GM21423 (cell line): Measurements from ENCODE around the gene RRP1.
"Not testable (repeated sequence)": the region's sequence is repeated elsewhere in the genome, so short reads cannot be mapped to it uniquely, and the experiment has no call there.

Experiments
- ATAC-seq: cut with Tn5 transposase; IDR thresholded peaks from one replicate; pipeline ENCODE4 v1.9.1; 2021; ENCODE audit warnings: mild to moderate bottlenecking, moderate library complexity; ENCODE audit not compliant: unreplicated experiment

RRP1 gene

GRCh38 chr21:43834146-43834905 is 44.9 kb downstream of the RRP1 start:
- ATAC-seq, result no peak

GRCh38 chr21:43835050-43835449 is 45.7 kb downstream of the RRP1 start:
- ATAC-seq, result no peak

- ATAC-seq, result no peak
These were observed 46.5 kb downstream of the RRP1 start for GRCh38 chr21:43835861-43836260.

- no peak for ATAC-seq
These were observed 47.2 kb downstream of the RRP1 start for GRCh38 chr21:43836616-43837015.

- no peak for ATAC-seq
These were observed 50.9 kb downstream of the RRP1 start for GRCh38 chr21:43840259-43840658.

GRCh38 chr21:43842742-43843141 is 53.4 kb downstream of the RRP1 start:
- ATAC-seq, result no peak

GRCh38 chr21:43844906-43845305 is 55.5 kb downstream of the RRP1 start:
- ATAC-seq, result not testable (repeated sequence)

- ATAC-seq, result no peak
These were observed 56.0 kb downstream of the RRP1 start for GRCh38 chr21:43845386-43845785.

GRCh38 chr21:43846430-43846829 is 57.1 kb downstream of the RRP1 start:
- no peak for ATAC-seq

GRCh38 chr21:43847301-43847700 is 57.9 kb downstream of the RRP1 start:
- ATAC-seq, result no peak

- ATAC-seq, result no peak
These were observed 59.4 kb downstream of the RRP1 start for GRCh38 chr21:43848771-43849170.

GRCh38 chr21:43849532-43850299 is 60.3 kb downstream of the RRP1 start:
- ATAC-seq, result no peak

- ATAC-seq, result no peak
These were observed 61.4 kb downstream of the RRP1 start for GRCh38 chr21:43850728-43851295.

- ATAC-seq, result no peak
These were observed 62.2 kb downstream of the RRP1 start for GRCh38 chr21:43851593-43851992.

- no peak for ATAC-seq
These were observed 64.7 kb downstream of the RRP1 start for GRCh38 chr21:43853851-43854772.
